Measurements from ENCODE around the gene ACOT13. TPM values are rescaled to one million over a fixed set of nuclear protein-coding genes. Genes with fewer than 3 reads are reported as not detected.
"Not testable (repeated sequence)": the region's sequence is repeated elsewhere in the genome, so short reads cannot be mapped to it uniquely, and the experiment has no call there.

Gene ACOT13
- polyA plus RNA-seq, 3 donors from 2014 or later: 6.2 to 17.1 (median 16.5) TPM

GRCh38 chr6:24667378-24667803, 514 bp downstream of the ACOT13 start:
- peak overlapping the region; percentile 94 to 99 (median 99) for H3K27ac Mint-ChIP-seq
- peaks cover 4 to 30% (median 9%) of the 10 kb centered on the region in 3 donors for H3K36me3 Mint-ChIP-seq
- peaks cover 11 to 24% (median 11%) of the 10 kb centered on the region in 3 donors for H3K27me3 Mint-ChIP-seq (ENCODE audit: low read depth in 3 of 3)
- no peaks in the 10 kb centered on the region for H3K9me3 Mint-ChIP-seq
- no peak for DNase-seq
- peaks cover 46 to 63% of the 10 kb centered on the region in 2 donors for H3K4me1 Mint-ChIP-seq
- H3K4me3 Mint-ChIP-seq: peak overlapping the region; percentile 98 to 100 (median 99)

DNA sequence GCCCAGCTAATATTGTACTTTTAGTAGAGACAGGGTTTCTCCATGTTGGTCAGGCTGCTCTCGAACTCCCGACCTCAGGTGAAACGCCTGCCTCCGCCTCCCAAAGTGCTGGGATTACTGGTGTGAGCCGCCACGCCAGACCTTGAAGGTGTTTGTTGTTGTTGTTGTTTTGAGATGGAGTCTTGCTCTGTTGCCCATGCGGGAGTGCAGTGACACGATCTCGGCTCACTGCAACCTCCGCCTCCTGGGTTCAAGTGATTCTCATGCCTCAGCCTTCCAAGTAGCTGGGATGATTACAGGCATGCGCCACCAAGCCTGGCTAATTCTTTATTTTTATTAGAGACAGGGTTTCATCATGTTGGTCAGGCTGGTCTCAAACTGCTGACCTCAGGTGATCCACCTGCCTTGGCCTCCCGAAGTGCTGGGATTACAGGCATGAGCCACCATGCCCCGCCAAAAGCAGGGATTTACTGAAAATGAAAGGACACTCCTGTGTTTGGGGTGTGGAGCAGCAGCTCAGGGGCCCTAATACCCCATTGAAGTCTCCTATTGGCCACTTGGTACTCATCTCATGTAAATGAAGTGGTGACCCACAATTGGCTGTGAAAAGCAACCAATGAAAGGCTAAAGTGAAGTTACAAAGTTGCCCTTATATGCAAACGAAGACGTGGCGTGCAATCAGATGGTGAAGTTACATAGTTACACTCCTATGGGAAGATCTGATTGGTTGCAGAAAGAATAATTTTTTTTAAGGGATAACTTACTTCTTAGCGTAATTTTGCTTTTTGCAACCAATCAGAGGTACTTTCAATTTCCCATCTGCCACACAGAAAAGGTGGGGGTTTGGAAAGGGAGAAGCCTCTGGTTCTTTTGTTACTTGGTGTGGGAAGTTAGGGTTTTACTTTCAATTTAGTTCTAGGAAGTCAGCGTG, 1.5 kb downstream of the ACOT13 start:
- Mint-ChIP-seq H3K27me3 (ENCODE audit: low read depth in 3 of 3) (peaks cover 11 to 24% (median 11%) of the 10 kb centered on the region in 3 donors), H3K4me3 (peak overlapping the region; percentile 43 to 100 (median 98)), H3K4me1 (peaks cover 44 to 54% of the 10 kb centered on the region in 2 donors), H3K27ac (peak overlapping the region in 3 of 6 donors; percentile 34 to 94 (median 45)), H3K36me3 (peaks cover 4 to 24% (median 5%) of the 10 kb centered on the region in 3 donors)
- not testable (repeated sequence) for H3K9me3 Mint-ChIP-seq
- peak in 1 of 3 donors; percentile 2 for DNase-seq

- Mint-ChIP-seq H3K27ac (peak overlapping the region in 1 of 6 donors; percentile 7), H3K9me3 (no peaks in the 10 kb centered on the region), H3K36me3 (peaks cover 4 to 20% (median 5%) of the 10 kb centered on the region in 3 donors), H3K4me1 (peaks cover 38 to 48% of the 10 kb centered on the region in 2 donors), H3K4me3 (peak overlapping the region; percentile 43 to 99 (median 44)), H3K27me3 (ENCODE audit: low read depth in 3 of 3) (peaks cover 11 to 24% (median 11%) of the 10 kb centered on the region in 3 donors)
- DNase-seq: no peak
Measured at GRCh38 chr6:24668997-24669361, 2.1 kb downstream of the ACOT13 start.

GRCh38 chr6:24670492-24670891, 3.6 kb downstream of the ACOT13 start:
- DNase-seq, H3K4me3 Mint-ChIP-seq, H3K27ac Mint-ChIP-seq, H3K9me3 Mint-ChIP-seq: not testable (repeated sequence)
- H3K4me1 Mint-ChIP-seq: peaks cover 26 to 32% of the 10 kb centered on the region in 2 donors
- H3K27me3 Mint-ChIP-seq (ENCODE audit: low read depth in 3 of 3): peaks cover 11 to 20% (median 11%) of the 10 kb centered on the region in 3 donors
- peaks cover 0 to 14% (median 5%) of the 10 kb centered on the region in 3 donors for H3K36me3 Mint-ChIP-seq

- H3K36me3 Mint-ChIP-seq: peaks cover 0 to 14% (median 5%) of the 10 kb centered on the region in 3 donors
- not testable (repeated sequence) for H3K27ac Mint-ChIP-seq, H3K9me3 Mint-ChIP-seq, H3K4me3 Mint-ChIP-seq, DNase-seq
- H3K4me1 Mint-ChIP-seq: peaks cover 21 to 27% of the 10 kb centered on the region in 2 donors
- H3K27me3 Mint-ChIP-seq (ENCODE audit: low read depth in 3 of 3): peaks cover 11 to 15% (median 11%) of the 10 kb centered on the region in 3 donors
Measured at GRCh38 chr6:24671077-24671476, 4.2 kb downstream of the ACOT13 start.

GRCh38 chr6:24672620-24673182, 5.8 kb downstream of the ACOT13 start:
- Mint-ChIP-seq H3K36me3 (peaks cover 0 to 14% (median 5%) of the 10 kb centered on the region in 3 donors), H3K27me3 (ENCODE audit: low read depth in 3 of 3) (peaks cover 0 to 2% (median 0%) of the 10 kb centered on the region in 3 donors), H3K27ac (no peak overlapping the region), H3K4me3 (no peak overlapping the region), H3K9me3 (no peaks in the 10 kb centered on the region), H3K4me1 (peaks cover 5 to 10% of the 10 kb centered on the region in 2 donors)
- DNase-seq: no peak

- peaks cover 3 to 6% of the 10 kb centered on the region in 2 donors for H3K4me1 Mint-ChIP-seq
- H3K36me3 Mint-ChIP-seq: peaks cover 0 to 14% (median 5%) of the 10 kb centered on the region in 3 donors
- H3K4me3 Mint-ChIP-seq: no peak overlapping the region
- peaks cover 0 to 2% (median 0%) of the 10 kb centered on the region in 3 donors for H3K27me3 Mint-ChIP-seq (ENCODE audit: low read depth in 3 of 3)
- DNase-seq: no peak
- no peaks in the 10 kb centered on the region for H3K9me3 Mint-ChIP-seq
- H3K27ac Mint-ChIP-seq: peak overlapping the region in 1 of 6 donors; percentile 62
Measured at GRCh38 chr6:24673625-24674024, 6.7 kb downstream of the ACOT13 start.

- not testable (repeated sequence) for H3K4me3 Mint-ChIP-seq; H3K9me3 Mint-ChIP-seq; DNase-seq; H3K27ac Mint-ChIP-seq; H3K4me1 Mint-ChIP-seq; H3K27me3 Mint-ChIP-seq (ENCODE audit: low read depth in 3 of 3); H3K36me3 Mint-ChIP-seq
Measured at GRCh38 chr6:24678792-24679352, 12.0 kb downstream of the ACOT13 start.

- DNase-seq: no peak
- Mint-ChIP-seq H3K36me3 (peaks cover 0 to 4% (median 0%) of the 10 kb centered on the region in 3 donors), H3K4me1 (peaks cover 0 to 2% of the 10 kb centered on the region in 2 donors), H3K9me3 (no peaks in the 10 kb centered on the region), H3K4me3 (no peak overlapping the region), H3K27ac (no peak overlapping the region), H3K27me3 (ENCODE audit: low read depth in 3 of 3) (no peaks in the 10 kb centered on the region)
Measured at GRCh38 chr6:24680582-24680981, 13.7 kb downstream of the ACOT13 start.

DNA sequence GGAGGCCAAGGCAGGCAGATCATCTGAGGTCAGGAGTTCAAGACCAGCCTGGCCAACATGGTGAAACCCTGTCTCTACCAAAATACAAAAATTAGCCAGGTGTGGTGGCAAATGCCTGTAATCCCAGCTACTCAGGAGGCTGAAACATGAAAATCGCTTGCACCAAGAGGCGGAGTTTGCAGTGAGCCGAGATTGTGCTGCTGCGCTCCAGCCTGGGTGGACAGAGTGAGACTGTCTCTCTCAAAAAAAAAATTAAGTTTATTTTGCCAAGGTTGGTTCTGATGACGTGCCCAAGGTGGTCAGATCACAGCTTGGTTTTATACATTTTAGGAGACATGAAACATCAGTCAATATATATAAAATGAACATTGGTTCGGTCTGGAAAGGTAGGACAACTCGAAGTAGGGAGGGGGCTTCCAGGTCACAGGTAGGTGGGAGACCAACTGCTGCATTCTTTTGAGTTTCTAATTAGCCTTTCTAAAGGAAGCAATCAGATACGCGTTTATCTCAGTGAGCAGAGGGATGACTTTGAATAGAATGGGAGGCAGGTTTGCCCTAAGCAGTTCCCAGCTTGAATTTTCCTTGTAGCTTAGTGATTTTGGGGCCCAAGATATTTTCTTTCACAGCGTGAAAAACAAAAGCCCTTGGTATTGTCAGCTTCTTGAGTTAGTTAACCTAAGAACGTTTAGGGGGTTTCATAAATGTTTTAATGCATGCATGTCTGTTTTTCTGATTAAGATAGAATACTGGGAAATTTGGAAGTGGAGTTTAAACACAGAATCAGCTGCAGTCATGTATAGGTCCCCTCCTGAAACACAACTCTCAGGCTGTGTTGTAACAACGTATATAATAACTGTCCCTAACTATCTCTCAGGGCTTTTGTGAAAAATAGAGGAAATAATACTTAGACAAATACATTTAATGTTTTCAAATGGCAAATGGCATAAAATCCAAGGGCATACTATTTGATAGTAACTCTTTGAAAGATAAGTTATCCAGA, 16.7 kb downstream of the ACOT13 start:
- H3K4me1 Mint-ChIP-seq: peaks cover 0 to 2% of the 10 kb centered on the region in 2 donors
- no peak for DNase-seq
- H3K9me3 Mint-ChIP-seq: no peaks in the 10 kb centered on the region
- no peak overlapping the region for H3K27ac Mint-ChIP-seq
- H3K36me3 Mint-ChIP-seq: peaks cover 4 to 15% (median 5%) of the 10 kb centered on the region in 3 donors
- H3K27me3 Mint-ChIP-seq (ENCODE audit: low read depth in 3 of 3): no peaks in the 10 kb centered on the region
- no peak overlapping the region for H3K4me3 Mint-ChIP-seq

DNA sequence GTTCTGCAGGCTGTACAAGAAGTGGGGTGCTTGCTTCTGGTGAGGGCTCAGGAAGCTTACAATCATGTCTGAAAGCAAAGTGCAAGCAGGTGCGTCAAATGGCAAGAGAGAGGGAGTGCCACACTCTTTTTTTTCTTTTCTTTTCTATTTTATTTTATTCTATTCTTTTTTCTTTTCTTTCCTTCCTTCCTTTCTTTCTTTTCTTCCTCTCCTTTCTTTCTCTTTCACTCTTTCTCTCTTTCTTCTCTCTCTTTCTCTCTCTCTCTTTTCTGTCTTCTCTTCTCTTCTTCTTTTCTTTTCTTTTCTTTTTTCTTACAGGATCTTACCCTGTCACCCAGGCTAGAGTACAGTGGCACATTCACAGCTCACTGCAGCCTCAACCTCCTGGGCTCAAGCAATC, 19.5 kb downstream of the ACOT13 start:
- DNase-seq: no peak
- peaks cover 4 to 14% (median 5%) of the 10 kb centered on the region in 3 donors for H3K36me3 Mint-ChIP-seq
- no peaks in the 10 kb centered on the region for H3K9me3 Mint-ChIP-seq
- no peaks in the 10 kb centered on the region for H3K27me3 Mint-ChIP-seq (ENCODE audit: low read depth in 3 of 3)
- peak overlapping the region in 1 of 6 donors; percentile 85 for H3K27ac Mint-ChIP-seq
- no peak overlapping the region for H3K4me3 Mint-ChIP-seq
- H3K4me1 Mint-ChIP-seq: no peaks in the 10 kb centered on the region

- Mint-ChIP-seq H3K27me3 (ENCODE audit: low read depth in 3 of 3) (no peaks in the 10 kb centered on the region), H3K27ac (no peak overlapping the region), H3K4me3 (no peak overlapping the region), H3K36me3 (peaks cover 4 to 10% (median 5%) of the 10 kb centered on the region in 3 donors), H3K9me3 (no peaks in the 10 kb centered on the region), H3K4me1 (no peaks in the 10 kb centered on the region)
- no peak for DNase-seq
Measured at GRCh38 chr6:24686946-24687345, 20.1 kb downstream of the ACOT13 start.

- H3K27me3 Mint-ChIP-seq (ENCODE audit: low read depth in 3 of 3): no peaks in the 10 kb centered on the region
- H3K4me1 Mint-ChIP-seq: no peaks in the 10 kb centered on the region
- no peak overlapping the region for H3K4me3 Mint-ChIP-seq
- no peaks in the 10 kb centered on the region for H3K9me3 Mint-ChIP-seq
- peaks cover 4 to 10% (median 5%) of the 10 kb centered on the region in 3 donors for H3K36me3 Mint-ChIP-seq
- no peak overlapping the region for H3K27ac Mint-ChIP-seq
- DNase-seq: no peak
Measured at GRCh38 chr6:24689964-24690363, 23.1 kb downstream of the ACOT13 start.
